DMS153 (cell line): ENCODE results near the gene PGPEP1.
"Not testable (repeated sequence)": the region's sequence is repeated elsewhere in the genome, so short reads cannot be mapped to it uniquely, and the experiment has no call there.

Experiments used
- DNase-seq: peaks from one replicate; lab custom pipeline; 2025; lab: John Stamatoyannopoulos, UW

PGPEP1 gene

GRCh38 chr19:18364826-18365528 is 24.6 kb downstream of the PGPEP1 start:
- DNase-seq = peak; percentile 94

- no peak for DNase-seq
These were observed 25.6 kb downstream of the PGPEP1 start for GRCh38 chr19:18366021-18366435.

- no peak for DNase-seq
These were observed 28.3 kb downstream of the PGPEP1 start for GRCh38 chr19:18368504-18369222.

- no peak for DNase-seq
These were observed 33.1 kb downstream of the PGPEP1 start for GRCh38 chr19:18373407-18373891.

GRCh38 chr19:18373892-18374629 is 33.7 kb downstream of the PGPEP1 start:
- peak; percentile 80 for DNase-seq

GRCh38 chr19:18377026-18377425 is 36.6 kb downstream of the PGPEP1 start:
- peak; percentile 82 for DNase-seq

- DNase-seq = peak; percentile 98
These were observed 39.7 kb downstream of the PGPEP1 start for GRCh38 chr19:18379803-18380747.

- DNase-seq = no peak
These were observed 40.4 kb downstream of the PGPEP1 start for GRCh38 chr19:18380843-18381242.

GRCh38 chr19:18383622-18384021 is 43.2 kb downstream of the PGPEP1 start:
- not testable (repeated sequence) for DNase-seq

GRCh38 chr19:18384775-18385174 is 44.4 kb downstream of the PGPEP1 start:
- no peak for DNase-seq

GRCh38 chr19:18385359-18385674 is 44.9 kb downstream of the PGPEP1 start:
- no peak for DNase-seq

- no peak for DNase-seq
These were observed 45.5 kb downstream of the PGPEP1 start, which contains the start of gene GDF15 for GRCh38 chr19:18385675-18386542. GDF15 (plus strand) TSS chr19:18386158; CDS start chr19:18386190, 32 bp downstream.

GRCh38 chr19:18386543-18387271 is 46.3 kb downstream of the PGPEP1 start:
- no peak for DNase-seq

- DNase-seq = peak; percentile 77
These were observed 47.9 kb downstream of the PGPEP1 start for GRCh38 chr19:18388100-18388959.

- no peak for DNase-seq
These were observed 48.7 kb downstream of the PGPEP1 start for GRCh38 chr19:18388960-18389725.

- no peak for DNase-seq
These were observed 49.3 kb downstream of the PGPEP1 start for GRCh38 chr19:18389726-18390064.

GRCh38 chr19:18390065-18390907 is 49.9 kb downstream of the PGPEP1 start:
- no peak for DNase-seq
